ENCODE measurements around the gene RAP1GAP2. TPM values are rescaled to one million over a fixed set of nuclear protein-coding genes. Genes with fewer than 3 reads are reported as not detected.

The RAP1GAP2 gene
- total RNA-seq, 2 experiments from 2014 or later, result 11.3 to 28.2 TPM

DNA sequence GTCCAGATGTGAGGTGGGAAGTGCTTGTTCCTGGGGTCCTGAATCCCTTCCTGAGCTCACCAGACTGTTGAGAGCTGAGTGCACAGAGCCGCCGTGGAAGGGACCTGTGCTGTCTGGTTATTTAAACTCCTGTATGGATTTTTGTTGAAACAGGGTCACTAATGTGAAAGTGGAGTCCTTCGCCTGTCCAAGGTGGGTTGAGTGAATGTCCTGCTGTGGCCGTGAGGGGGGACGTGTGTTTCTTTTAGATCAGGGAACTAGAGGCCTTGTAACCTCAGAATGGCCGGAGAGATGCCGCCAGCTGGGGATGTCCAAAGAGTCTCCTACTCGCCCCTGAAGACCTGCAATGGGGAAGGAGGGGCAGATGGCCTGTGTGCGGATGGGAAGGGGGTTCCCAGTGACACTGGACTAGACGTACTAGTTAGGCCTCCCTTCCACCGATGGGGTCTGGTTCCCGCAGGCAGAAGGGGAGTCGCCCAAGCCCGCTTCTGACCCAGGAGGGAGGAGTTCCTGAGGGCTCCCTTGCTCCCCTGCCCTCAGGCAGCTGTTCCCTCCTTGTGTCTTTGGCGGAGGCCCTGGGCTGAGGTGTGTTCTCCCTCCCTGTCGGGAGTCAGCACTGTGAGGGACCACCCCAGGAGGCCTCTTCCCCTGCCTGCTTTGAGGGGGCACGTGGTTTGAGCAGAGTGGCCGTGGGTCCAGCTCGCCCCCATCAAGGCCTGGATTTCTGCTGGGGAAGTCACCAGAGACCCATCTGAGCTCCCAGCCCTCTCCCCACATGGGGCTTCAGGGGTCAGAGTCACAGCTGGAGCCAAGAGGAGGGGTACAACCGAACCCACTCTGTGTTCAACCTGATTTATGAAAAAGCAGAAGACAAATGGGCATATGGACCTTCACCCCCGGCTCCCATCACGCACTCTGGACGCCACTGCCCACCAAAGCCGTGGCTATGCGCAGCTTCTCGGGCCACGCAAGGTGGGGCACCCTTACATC lies 236.3 kb downstream of the RAP1GAP2 start:
- no TSS peak for BruUV-seq (replicated peaks)
- TF ChIP-seq EZH2phosphoT487 (IDR thresholded peaks at IDR 0.05; ENCODE audit: borderline replicate concordance, low read depth, low read length), result no peak
- TF ChIP-seq, protein P1, sequence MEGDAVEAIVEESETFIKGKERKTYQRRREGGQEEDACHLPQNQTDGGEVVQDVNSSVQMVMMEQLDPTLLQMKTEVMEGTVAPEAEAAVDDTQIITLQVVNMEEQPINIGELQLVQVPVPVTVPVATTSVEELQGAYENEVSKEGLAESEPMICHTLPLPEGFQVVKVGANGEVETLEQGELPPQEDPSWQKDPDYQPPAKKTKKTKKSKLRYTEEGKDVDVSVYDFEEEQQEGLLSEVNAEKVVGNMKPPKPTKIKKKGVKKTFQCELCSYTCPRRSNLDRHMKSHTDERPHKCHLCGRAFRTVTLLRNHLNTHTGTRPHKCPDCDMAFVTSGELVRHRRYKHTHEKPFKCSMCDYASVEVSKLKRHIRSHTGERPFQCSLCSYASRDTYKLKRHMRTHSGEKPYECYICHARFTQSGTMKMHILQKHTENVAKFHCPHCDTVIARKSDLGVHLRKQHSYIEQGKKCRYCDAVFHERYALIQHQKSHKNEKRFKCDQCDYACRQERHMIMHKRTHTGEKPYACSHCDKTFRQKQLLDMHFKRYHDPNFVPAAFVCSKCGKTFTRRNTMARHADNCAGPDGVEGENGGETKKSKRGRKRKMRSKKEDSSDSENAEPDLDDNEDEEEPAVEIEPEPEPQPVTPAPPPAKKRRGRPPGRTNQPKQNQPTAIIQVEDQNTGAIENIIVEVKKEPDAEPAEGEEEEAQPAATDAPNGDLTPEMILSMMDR (conservative IDR thresholded peaks at IDR 0.05; ENCODE audit: low read length), result no peak
- H2AFZ ChIP-seq (ENCODE audit: low read length), result no peak overlapping the region
- no peaks in the 10 kb centered on the region for H3K9me2 ChIP-seq (ENCODE audit: insufficient read depth, low read length)
- H3K4me1 ChIP-seq (ENCODE audit: insufficient read depth, low read length, poor library complexity, severe bottlenecking), result no peaks in the 10 kb centered on the region
- DNase-seq (ENCODE audit: low spot score), result no peak
- H3K9me3 ChIP-seq (ENCODE audit: low read length), result no peaks in the 10 kb centered on the region
- no peak overlapping the region for H3K4me3 ChIP-seq (ENCODE audit: low read depth, low read length, poor library complexity, severe bottlenecking)
- H3K79me2 ChIP-seq (ENCODE audit: insufficient read depth, low read depth, low read length), result no peaks in the 10 kb centered on the region
- ChIA-PET POLR2A (no interaction called here), CTCF (ENCODE audit: unreplicated experiment) (interaction anchor here (0.6 to 1.1 kb wide), 2 partner anchors 9 to 22 kb away, joined by 4 read pairs; no protein-coding TSS in a partner anchor)
- no peaks in the 10 kb centered on the region for H4K20me1 ChIP-seq (ENCODE audit: insufficient read depth, low read length)
- no peak overlapping the region for H3K27ac ChIP-seq (ENCODE audit: low read depth, low read length, poor library complexity, severe bottlenecking)
- H3K4me2 ChIP-seq (ENCODE audit: low read length), result no peak overlapping the region
- intact Hi-C loops (cut with micrococcal nuclease; ENCODE audit: unreplicated experiment), result no loop called here
- H3K36me3 ChIP-seq (ENCODE audit: insufficient read depth, low read length), result peaks cover 22% of the 10 kb centered on the region; the same call in 1 of the 2 replicates

GRCh38 chr17:3033248-3033640 lies 237.0 kb downstream of the RAP1GAP2 start:
- CTCF ChIA-PET (ENCODE audit: unreplicated experiment), result no interaction called here
- Histone ChIP-seq H3K79me2 (ENCODE audit: insufficient read depth, low read depth, low read length) (no peaks in the 10 kb centered on the region), H2AFZ (ENCODE audit: low read length) (no peak overlapping the region), H3K4me3 (ENCODE audit: low read depth, low read length, poor library complexity, severe bottlenecking) (no peak overlapping the region), H3K9me3 (ENCODE audit: low read length) (no peaks in the 10 kb centered on the region), H3K9me2 (ENCODE audit: insufficient read depth, low read length) (no peaks in the 10 kb centered on the region), H3K4me1 (ENCODE audit: insufficient read depth, low read length, poor library complexity, severe bottlenecking) (no peaks in the 10 kb centered on the region), H3K36me3 (ENCODE audit: insufficient read depth, low read length) (peaks cover 17% of the 10 kb centered on the region; the same call in 1 of the 2 replicates), H3K27ac (ENCODE audit: low read depth, low read length, poor library complexity, severe bottlenecking) (no peak overlapping the region), H4K20me1 (ENCODE audit: insufficient read depth, low read length) (no peaks in the 10 kb centered on the region), H3K4me2 (ENCODE audit: low read length) (no peak overlapping the region)
- intact Hi-C loops (cut with micrococcal nuclease; ENCODE audit: unreplicated experiment), result no loop called here
- POLR2A ChIA-PET, result no interaction called here
- no peak for DNase-seq (ENCODE audit: low spot score)
- no TSS peak for BruUV-seq (replicated peaks)
- TF ChIP-seq EZH2phosphoT487 (IDR thresholded peaks at IDR 0.05; ENCODE audit: borderline replicate concordance, low read depth, low read length), result no peak
- TF ChIP-seq, protein P1 (conservative IDR thresholded peaks at IDR 0.05; ENCODE audit: low read length), result no peak
